Measurements from ENCODE around the gene PRDX3.

The PRDX3 gene

GRCh38 chr10:119118231-119118630 is 60.4 kb downstream of the PRDX3 start:
- DNase-seq, result no peak

All from NCI-H1417 treated with DMSO at 0.1 percent for 48 hours (cell line).